Smooth muscle cell (in vitro differentiated cells): ENCODE results near the gene THY1. TPM values are rescaled to one million over a fixed set of nuclear protein-coding genes. Genes with fewer than 3 reads are reported as not detected.

ENCODE experiments used
- DNase-seq: peaks from one replicate; lab custom pipeline; 2025; ENCODE audit not compliant: unreplicated experiment; lab: John Stamatoyannopoulos, UW
- H2AFZ ChIP-seq: fragments of 200-600 bp; sonication (generic); 2 replicates; pipeline ENCODE4 v1.6.0; 2016; ENCODE audit warnings: antibody characterized with exemption, low read depth, mild to moderate bottlenecking
- H3F3A ChIP-seq: fragments of 200-600 bp; sonication (generic); 2 replicates; pipeline ENCODE4 v1.6.0; 2017; ENCODE audit warnings: antibody characterized with exemption, low read depth
- H3K27ac ChIP-seq: fragments of 200-600 bp; sonication (generic); 2 replicates; pipeline ENCODE4 v1.5.1; 2016; ENCODE audit warnings: low read depth, mild to moderate bottlenecking
- H3K27me3 ChIP-seq: fragments of 200-600 bp; sonication (generic); 2 replicates; pipeline ENCODE4 v1.6.1; 2016; ENCODE audit warnings: low read depth, mild to moderate bottlenecking
- H3K36me3 ChIP-seq: fragments of 200-600 bp; sonication (generic); 2 replicates; pipeline ENCODE4 v1.5.1; 2016; ENCODE audit warnings: low read depth
- H3K4me1 ChIP-seq: fragments of 200-600 bp; sonication (generic); 2 replicates; pipeline ENCODE4 v1.5.1; 2016; ENCODE audit warnings: low read depth
- H3K4me2 ChIP-seq: fragments of 200-600 bp; sonication (generic); 2 replicates; pipeline ENCODE4 v1.6.0; 2016; ENCODE audit warnings: mild to moderate bottlenecking
- H3K4me3 ChIP-seq: fragments of 200-600 bp; sonication (generic); 2 replicates; pipeline ENCODE4 v1.5.1; 2016; ENCODE audit warnings: mild to moderate bottlenecking
- H3K79me2 ChIP-seq: fragments of 200-600 bp; sonication (generic); 2 replicates; pipeline ENCODE4 v1.6.0; 2016; ENCODE audit warnings: low read depth, mild to moderate bottlenecking
- H3K9ac ChIP-seq: fragments of 200-600 bp; sonication (generic); 2 replicates; pipeline ENCODE4 v1.6.0; 2016; ENCODE audit warnings: low read depth
- H3K9me3 ChIP-seq: fragments of 200-600 bp; sonication (generic); replicated peaks from 2 replicates; pipeline ENCODE4 v1.5.1; 2016; ENCODE audit warnings: low read depth
- H4K20me1 ChIP-seq: fragments of 200-600 bp; sonication (generic); 2 replicates; pipeline ENCODE4 v1.6.0; 2016; ENCODE audit warnings: low read depth
- CTCF ChIP-seq: fragments of 200-600 bp; sonication (generic); IDR thresholded peaks from 2 replicates; pipeline ENCODE4 v1.5.1; 2017; ENCODE audit warnings: borderline replicate concordance, mild to moderate bottlenecking, antibody characterized with exemption; ENCODE audit not compliant: insufficient read depth, poor library complexity, severe bottlenecking
- WGBS: methylation state at CpG from one replicate; pipeline ENCODE4 v1.1.7; 2016; ENCODE audit warnings: low lambda C conversion rate; 5-methylcytosine and 5-hydroxymethylcytosine counted together
- polyA plus RNA-seq: library from polyadenylated mRNA; unstranded; fragments of >200 nt; fragmentation: Nextera tagmentation; extraction: Ambion mirVana; gene quantifications from 2 replicates; pipeline ENCODE4 v1.2.1, GENCODE V29; 2016
- total RNA-seq: library from RNA; depleted of rRNA; stranded (reverse); fragments of >200 nt; gene quantifications from 2 replicates; pipeline ENCODE4 v1.2.3, GENCODE V29; 2014

Gene THY1
- total and polyA plus RNA-seq, 2 experiments from 2014 or later = 297 to 614 TPM

GRCh38 chr11:119371778-119372182 is 51.2 kb downstream of the THY1 start:
- H4K20me1 ChIP-seq = no peaks in the 10 kb centered on the region
- H3K4me1 ChIP-seq = peaks cover 32% of the 10 kb centered on the region
- H3F3A ChIP-seq = no peaks in the 10 kb centered on the region
- no peak overlapping the region for H3K9ac ChIP-seq
- H3K27ac ChIP-seq = no peak overlapping the region
- no peaks in the 10 kb centered on the region for H3K36me3 ChIP-seq
- H3K9me3 ChIP-seq = no peaks in the 10 kb centered on the region
- no peak overlapping the region for H3K4me3 ChIP-seq
- WGBS = 82% methylated on average over 8 of the region's 8 CpGs
- no peak overlapping the region for H3K4me2 ChIP-seq
- H2AFZ ChIP-seq = no peak overlapping the region
- no peaks in the 10 kb centered on the region for H3K27me3 ChIP-seq
- TF ChIP-seq CTCF = no peak
- no peak for DNase-seq
- H3K79me2 ChIP-seq = no peaks in the 10 kb centered on the region

GRCh38 chr11:119371067-119371601 is 51.8 kb downstream of the THY1 start:
- no peak overlapping the region for H3K27ac ChIP-seq
- no peak for TF ChIP-seq CTCF
- 79% methylated on average over 8 of the region's 8 CpGs for WGBS
- no peak overlapping the region for H3K9ac ChIP-seq
- DNase-seq = no peak
- H3K4me2 ChIP-seq = no peak overlapping the region
- H4K20me1 ChIP-seq = no peaks in the 10 kb centered on the region
- H3K4me3 ChIP-seq = no peak overlapping the region
- no peaks in the 10 kb centered on the region for H3K79me2 ChIP-seq
- no peak overlapping the region for H2AFZ ChIP-seq
- no peaks in the 10 kb centered on the region for H3K9me3 ChIP-seq
- no peaks in the 10 kb centered on the region for H3F3A ChIP-seq
- H3K27me3 ChIP-seq = no peaks in the 10 kb centered on the region
- H3K36me3 ChIP-seq = no peaks in the 10 kb centered on the region
- peaks cover 26% of the 10 kb centered on the region for H3K4me1 ChIP-seq

GRCh38 chr11:119370486-119371046 is 52.4 kb downstream of the THY1 start:
- peaks cover 21% of the 10 kb centered on the region for H3K4me1 ChIP-seq

More at GRCh38 chr11:119370486-119371046, 52.4 kb downstream of the THY1 start:
- Histone ChIP-seq H3K9ac (no peak overlapping the region), H3F3A (no peaks in the 10 kb centered on the region), H4K20me1 (no peaks in the 10 kb centered on the region), H3K79me2 (no peaks in the 10 kb centered on the region), H3K27ac (no peak overlapping the region), H3K4me2 (no peak overlapping the region), H3K9me3 (no peaks in the 10 kb centered on the region), H3K27me3 (no peaks in the 10 kb centered on the region), H3K4me3 (no peak overlapping the region), H2AFZ (no peak overlapping the region), H3K36me3 (no peaks in the 10 kb centered on the region)
- WGBS = 83% methylated on average over 8 of the region's 8 CpGs
- DNase-seq = no peak
- no peak for TF ChIP-seq CTCF
